EL (cell line): Measurements from ENCODE around the gene TIMM8A.
A peak's percentile ranks its signal among the peaks of the same experiment; 100 is the strongest.
"Not testable (repeated sequence)": the region's sequence is repeated elsewhere in the genome, so short reads cannot be mapped to it uniquely, and the experiment has no call there.

Source experiments
- DNase-seq: peaks from one replicate; pipeline ENCODE4 v3.0.0-alpha.2; 2016

Gene TIMM8A

GRCh38 chrX:101357166-101357795, 8.7 kb upstream of the TIMM8A start:
- DNase-seq, result no peak

- DNase-seq, result no peak
These were observed 636 bp upstream of the TIMM8A start for GRCh38 chrX:101349193-101349562.

GRCh38 chrX:101347859-101348451, 587 bp downstream of the TIMM8A start:
- DNase-seq, result peak; percentile 17

- no peak for DNase-seq
These were observed 10.7 kb downstream of the TIMM8A start for GRCh38 chrX:101337776-101338271.

GRCh38 chrX:101334310-101334709, 14.2 kb downstream of the TIMM8A start:
- not testable (repeated sequence) for DNase-seq

- not testable (repeated sequence) for DNase-seq
These were observed 21.9 kb downstream of the TIMM8A start for GRCh38 chrX:101326600-101326999.

GRCh38 chrX:101303790-101304189, 44.8 kb downstream of the TIMM8A start:
- no peak for DNase-seq
